Activated CD4-positive, alpha-beta T cell treated with anti-CD3 and anti-CD28 coated beads, Interleukin-2, amount 50 U/mL, for 16 hours (primary cell): ENCODE data around the gene PIAS3.
"Not testable (repeated sequence)": the region's sequence is repeated elsewhere in the genome, so short reads cannot be mapped to it uniquely, and the experiment has no call there.

Experiments
- DNase-seq: peaks from one replicate; pipeline ENCODE4 v3.0.0-alpha.2; 2020

PIAS3 gene

GRCh38 chr1:145871994-145872924 is 13.4 kb upstream of the PIAS3 start:
- DNase-seq, result peak; percentile 24

GRCh38 chr1:145868232-145868631 is 9.4 kb upstream of the PIAS3 start:
- no peak for DNase-seq

GRCh38 chr1:145863282-145864018 is 4.6 kb upstream of the PIAS3 start:
- no peak for DNase-seq

- DNase-seq, result peak; percentile 75
Observed at GRCh38 chr1:145859491-145860023, 676 bp upstream of the PIAS3 start.

- peak; percentile 54 for DNase-seq
Observed at GRCh38 chr1:145858238-145858900, 512 bp downstream of the PIAS3 start.

GRCh38 chr1:145857170-145857569 is 1.7 kb downstream of the PIAS3 start:
- no peak for DNase-seq

GRCh38 chr1:145855426-145855948 is 3.4 kb downstream of the PIAS3 start:
- no peak for DNase-seq

GRCh38 chr1:145849356-145850160 is 9.3 kb downstream of the PIAS3 start:
- no peak for DNase-seq

GRCh38 chr1:145847827-145848226 is 11.1 kb downstream of the PIAS3 start:
- DNase-seq, result no peak

- DNase-seq, result peak; percentile 39
Observed at GRCh38 chr1:145846201-145846612, 12.7 kb downstream of the PIAS3 start.

- DNase-seq, result peak; percentile 77
Observed at GRCh38 chr1:145845514-145846161, 13.2 kb downstream of the PIAS3 start, which contains the start of gene NUDT17. NUDT17 (plus strand) TSS chr1:145845630; CDS start chr1:145845641, 11 bp downstream.

GRCh38 chr1:145845144-145845513 is 13.8 kb downstream of the PIAS3 start:
- DNase-seq, result no peak

GRCh38 chr1:145843031-145843430 is 15.8 kb downstream of the PIAS3 start:
- no peak for DNase-seq

- no peak for DNase-seq
Observed at GRCh38 chr1:145837656-145838055, 21.2 kb downstream of the PIAS3 start.

GRCh38 chr1:145830810-145831209 is 28.1 kb downstream of the PIAS3 start:
- DNase-seq, result not testable (repeated sequence)

GRCh38 chr1:145828367-145829026 is 30.4 kb downstream of the PIAS3 start:
- DNase-seq, result peak; percentile 21

GRCh38 chr1:145827966-145828365 is 30.9 kb downstream of the PIAS3 start:
- no peak for DNase-seq

GRCh38 chr1:145826030-145826429 is 32.9 kb downstream of the PIAS3 start:
- no peak for DNase-seq

- no peak for DNase-seq
Observed at GRCh38 chr1:145824499-145824842, 34.4 kb downstream of the PIAS3 start.

- DNase-seq, result peak; percentile 92
Observed at GRCh38 chr1:145823565-145824498, 35.0 kb downstream of the PIAS3 start, which contains the start of the genes POLR3C and RNF115. POLR3C (plus strand) TSS chr1:145824200; CDS start chr1:145825777, 1,577 bp downstream. RNF115 (minus strand) TSS chr1:145824095; CDS start chr1:145823873, 222 bp downstream.
